Loucy (cell line): ENCODE results near the gene PLXNA4.

ENCODE experiments used
- H2AFZ ChIP-seq: fragments of 200-600 bp; sonication (generic); 2 replicates; pipeline ENCODE4 v1.6.0; 2016; ENCODE audit warnings: antibody characterized with exemption, mild to moderate bottlenecking, low read length, moderate library complexity
- H3F3A ChIP-seq: fragments of 200-600 bp; 2 replicates; pipeline ENCODE4 v1.6.0; 2016; ENCODE audit warnings: antibody characterized with exemption, low read depth, mild to moderate bottlenecking
- H3K27me3 ChIP-seq: fragments of 200-600 bp; sonication (generic); 2 replicates; pipeline ENCODE4 v1.6.1; 2014; ENCODE audit warnings: low read length, mild to moderate bottlenecking; ENCODE audit not compliant: insufficient read depth, poor library complexity, severe bottlenecking
- H3K36me3 ChIP-seq: fragments of 200-600 bp; sonication (generic); 2 replicates; pipeline ENCODE4 v1.6.1; 2016; ENCODE audit warnings: low read length; ENCODE audit not compliant: insufficient read depth
- H3K4me1 ChIP-seq: fragments of 200-600 bp; sonication (generic); 2 replicates; pipeline ENCODE4 v1.5.1; 2014; ENCODE audit warnings: low read length, mild to moderate bottlenecking; ENCODE audit not compliant: insufficient read depth, poor library complexity, severe bottlenecking
- H3K4me2 ChIP-seq: fragments of 200-600 bp; sonication (generic); 2 replicates; pipeline ENCODE4 v1.6.0; 2014; ENCODE audit warnings: antibody characterized with exemption, low read length, low read depth, mild to moderate bottlenecking; ENCODE audit not compliant: poor library complexity, severe bottlenecking
- H3K4me3 ChIP-seq: fragments of 200-600 bp; sonication (generic); 2 replicates; pipeline ENCODE4 v1.5.1; 2014; ENCODE audit warnings: low read length, mild to moderate bottlenecking, mixed read lengths; ENCODE audit not compliant: poor library complexity, severe bottlenecking
- H3K79me2 ChIP-seq: fragments of 200-600 bp; sonication (generic); 2 replicates; pipeline ENCODE4 v1.6.1; 2014; ENCODE audit warnings: low read length; ENCODE audit not compliant: insufficient read depth
- H3K9ac ChIP-seq: fragments of 200-600 bp; sonication (generic); 2 replicates; pipeline ENCODE4 v1.6.0; 2014; ENCODE audit warnings: mild to moderate bottlenecking, low read depth, low read length, moderate library complexity; ENCODE audit not compliant: poor library complexity, severe bottlenecking
- H3K9me2 ChIP-seq: fragments of 200-600 bp; sonication (generic); replicated peaks from 2 replicates; pipeline ENCODE4 v1.6.1; 2016; ENCODE audit warnings: low read depth, low read length, mixed read lengths
- H3K9me3 ChIP-seq: fragments of 200-600 bp; sonication (generic); 2 replicates; pipeline ENCODE4 v1.6.1; 2014; ENCODE audit warnings: mild to moderate bottlenecking, antibody characterized with exemption, low read length, low read depth; ENCODE audit not compliant: insufficient read depth
- H4K20me1 ChIP-seq: fragments of 200-600 bp; sonication (generic); 2 replicates; pipeline ENCODE4 v1.6.0; 2014; ENCODE audit warnings: antibody characterized with exemption, low read length, mild to moderate bottlenecking; ENCODE audit not compliant: insufficient read depth, poor library complexity, severe bottlenecking
- EZH2phosphoT487 ChIP-seq: fragments of 200-600 bp; IDR thresholded peaks from 2 replicates; pipeline ENCODE4 v1.6.1; 2018; ENCODE audit warnings: antibody characterized with exemption, mild to moderate bottlenecking, moderate library complexity, borderline replicate concordance
- TF ChIP-seq, protein P1 (sequence below): fragments of 200-600 bp; sonication (generic); conservative IDR thresholded peaks from 2 replicates; pipeline ENCODE4 v1.5.1; 2014; ENCODE audit warnings: mild to moderate bottlenecking, antibody characterized with exemption, low read length

Gene PLXNA4

DNA sequence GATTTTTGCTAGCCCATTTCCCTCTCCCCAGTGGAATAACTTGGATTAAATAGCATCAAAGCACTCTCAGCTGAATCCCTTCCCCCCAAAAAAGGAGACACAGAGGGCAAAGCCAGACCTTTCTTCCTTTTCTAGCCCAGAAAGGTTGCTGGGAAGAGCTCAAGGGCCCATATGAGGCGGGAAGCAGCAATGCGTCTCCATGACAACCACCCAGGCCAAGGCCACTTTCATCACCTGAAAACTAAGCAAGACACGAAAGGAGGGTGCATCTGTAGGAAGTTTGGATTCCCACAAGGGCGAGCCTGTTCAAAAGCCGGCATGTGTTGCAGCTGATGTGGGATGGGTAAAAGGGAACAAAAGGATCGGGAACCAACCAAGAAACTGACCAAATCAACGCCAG lies 229.1 kb downstream of the PLXNA4 start:
- H3F3A ChIP-seq = no peaks in the 10 kb centered on the region
- no peaks in the 10 kb centered on the region for H3K36me3 ChIP-seq
- H3K4me2 ChIP-seq = no peak overlapping the region
- no peaks in the 10 kb centered on the region for H3K27me3 ChIP-seq
- H2AFZ ChIP-seq = no peak overlapping the region
- H3K9me3 ChIP-seq = no peaks in the 10 kb centered on the region
- H3K9me2 ChIP-seq = no peaks in the 10 kb centered on the region
- no peaks in the 10 kb centered on the region for H4K20me1 ChIP-seq
- H3K4me1 ChIP-seq = no peaks in the 10 kb centered on the region
- TF ChIP-seq, protein P1, sequence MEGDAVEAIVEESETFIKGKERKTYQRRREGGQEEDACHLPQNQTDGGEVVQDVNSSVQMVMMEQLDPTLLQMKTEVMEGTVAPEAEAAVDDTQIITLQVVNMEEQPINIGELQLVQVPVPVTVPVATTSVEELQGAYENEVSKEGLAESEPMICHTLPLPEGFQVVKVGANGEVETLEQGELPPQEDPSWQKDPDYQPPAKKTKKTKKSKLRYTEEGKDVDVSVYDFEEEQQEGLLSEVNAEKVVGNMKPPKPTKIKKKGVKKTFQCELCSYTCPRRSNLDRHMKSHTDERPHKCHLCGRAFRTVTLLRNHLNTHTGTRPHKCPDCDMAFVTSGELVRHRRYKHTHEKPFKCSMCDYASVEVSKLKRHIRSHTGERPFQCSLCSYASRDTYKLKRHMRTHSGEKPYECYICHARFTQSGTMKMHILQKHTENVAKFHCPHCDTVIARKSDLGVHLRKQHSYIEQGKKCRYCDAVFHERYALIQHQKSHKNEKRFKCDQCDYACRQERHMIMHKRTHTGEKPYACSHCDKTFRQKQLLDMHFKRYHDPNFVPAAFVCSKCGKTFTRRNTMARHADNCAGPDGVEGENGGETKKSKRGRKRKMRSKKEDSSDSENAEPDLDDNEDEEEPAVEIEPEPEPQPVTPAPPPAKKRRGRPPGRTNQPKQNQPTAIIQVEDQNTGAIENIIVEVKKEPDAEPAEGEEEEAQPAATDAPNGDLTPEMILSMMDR = no peak
- no peak for TF ChIP-seq EZH2phosphoT487
- no peak overlapping the region for H3K9ac ChIP-seq
- H3K79me2 ChIP-seq = no peaks in the 10 kb centered on the region
- no peak overlapping the region for H3K4me3 ChIP-seq

DNA sequence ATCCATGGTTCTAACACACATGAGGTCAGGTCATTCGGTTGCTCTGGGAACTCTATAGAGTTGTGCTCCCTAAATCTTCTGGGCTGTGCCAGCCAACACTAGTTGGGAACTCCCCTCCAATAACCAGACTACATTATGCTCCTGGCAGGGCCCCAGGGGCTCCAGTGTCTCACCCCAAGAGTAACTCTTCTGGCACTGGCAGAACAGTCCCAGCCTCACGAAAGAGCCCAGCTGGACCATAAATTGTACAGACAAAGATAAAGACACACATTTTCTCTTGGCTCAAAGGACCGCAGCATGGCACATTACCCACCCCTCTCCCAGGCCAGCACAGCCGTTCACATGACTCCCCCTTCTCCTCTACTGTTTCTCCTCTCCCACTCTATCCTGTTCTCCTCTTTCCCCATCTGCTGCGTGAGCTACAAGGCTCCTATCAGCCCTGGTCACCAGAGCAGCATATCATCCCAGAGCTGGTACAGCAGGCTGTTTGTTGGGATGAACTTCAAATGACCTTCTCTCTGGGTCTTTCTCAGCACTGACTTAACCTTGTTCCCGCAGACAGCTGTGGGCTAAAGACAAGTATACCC lies 230.6 kb downstream of the PLXNA4 start:
- no peaks in the 10 kb centered on the region for H3K27me3 ChIP-seq
- no peaks in the 10 kb centered on the region for H3K79me2 ChIP-seq
- H3K9me2 ChIP-seq = no peaks in the 10 kb centered on the region
- no peaks in the 10 kb centered on the region for H3K36me3 ChIP-seq
- H3K9ac ChIP-seq = no peak overlapping the region
- no peaks in the 10 kb centered on the region for H3K4me1 ChIP-seq
- H2AFZ ChIP-seq = no peak overlapping the region
- H3F3A ChIP-seq = no peaks in the 10 kb centered on the region
- H3K9me3 ChIP-seq = no peaks in the 10 kb centered on the region
- H4K20me1 ChIP-seq = no peaks in the 10 kb centered on the region
- no peak overlapping the region for H3K4me2 ChIP-seq
- no peak overlapping the region for H3K4me3 ChIP-seq
- TF ChIP-seq EZH2phosphoT487 = no peak
- TF ChIP-seq, protein P1 = no peak

- H4K20me1 ChIP-seq = no peaks in the 10 kb centered on the region
- H3K79me2 ChIP-seq = no peaks in the 10 kb centered on the region
- TF ChIP-seq, protein P1 = no peak
- no peak for TF ChIP-seq EZH2phosphoT487
Measured at GRCh38 chr7:132345030-132345429, 231.2 kb downstream of the PLXNA4 start.

More at GRCh38 chr7:132345030-132345429, 231.2 kb downstream of the PLXNA4 start:
- Histone ChIP-seq H3K9ac (no peak overlapping the region), H3K4me3 (no peak overlapping the region), H3K27me3 (no peaks in the 10 kb centered on the region), H2AFZ (no peak overlapping the region), H3F3A (no peaks in the 10 kb centered on the region), H3K36me3 (no peaks in the 10 kb centered on the region), H3K9me3 (no peaks in the 10 kb centered on the region), H3K9me2 (no peaks in the 10 kb centered on the region), H3K4me1 (no peaks in the 10 kb centered on the region), H3K4me2 (no peak overlapping the region)
